Activated naive CD8-positive, alpha-beta T cell treated with anti-CD3 and anti-CD28 coated beads for 36 hours (primary cell): ENCODE data around the gene ZNF283. TPM values are rescaled to one million over a fixed set of nuclear protein-coding genes. Genes with fewer than 3 reads are reported as not detected.
A peak's percentile ranks its signal among the peaks of the same experiment; 100 is the strongest.

ENCODE experiments used
- DNase-seq: peaks from one replicate; pipeline ENCODE4 v3.0.0; 2021
- H3K27ac Mint-ChIP-seq: one replicate; pipeline ENCODE4 v1.8.0; 2022; ENCODE audit warnings: mild to moderate bottlenecking, moderate library complexity, mixed read lengths
- H3K27me3 Mint-ChIP-seq: one replicate; pipeline ENCODE4 v1.8.0; 2022; ENCODE audit warnings: mild to moderate bottlenecking, mixed read lengths
- H3K36me3 Mint-ChIP-seq: one replicate; pipeline ENCODE4 v1.8.0; 2021; ENCODE audit warnings: mild to moderate bottlenecking, mixed read lengths
- H3K4me1 Mint-ChIP-seq: one replicate; pipeline ENCODE4 v1.8.0; 2021; ENCODE audit warnings: mixed read lengths
- H3K4me3 Mint-ChIP-seq: one replicate; pipeline ENCODE4 v1.8.0; 2022; ENCODE audit warnings: mild to moderate bottlenecking, moderate library complexity, mixed read lengths
- H3K9me3 Mint-ChIP-seq: one replicate; pipeline ENCODE4 v1.8.0; 2022; ENCODE audit warnings: mixed read lengths
- total RNA-seq, 2 experiments: library from RNA; stranded (reverse); gene quantifications; one replicate each; pipeline ENCODE4 v1.2.3, GENCODE V29; 2021

The ZNF283 gene
- 1 to 10 TPM; 5.6 to 7.2 TPM for total RNA-seq

- Mint-ChIP-seq H3K4me1 (peaks cover 15% of the 10 kb centered on the region), H3K36me3 (peaks cover 45% of the 10 kb centered on the region), H3K27ac (peak within 1 kb of the TSS; percentile 82), H3K4me3 (peak within 1 kb of the TSS; percentile 90), H3K9me3 (peaks cover 24% of the 10 kb centered on the region), H3K27me3 (peaks cover 18% of the 10 kb centered on the region)
- peak; percentile 84 for DNase-seq
Measured at GRCh38 chr19:43826787-43827754, at the start of gene ZNF283. Gene ZNF283 (plus strand): TSS chr19:43827321. CDS start chr19:43833505, 6,184 bp downstream.

GRCh38 chr19:43778651-43779050 lies 48.5 kb upstream of the ZNF283 start:
- Mint-ChIP-seq H3K4me3 (peak overlapping the region; percentile 88), H3K27ac (peak overlapping the region; percentile 85), H3K9me3 (no peaks in the 10 kb centered on the region), H3K36me3 (peaks cover 28% of the 10 kb centered on the region), H3K27me3 (no peaks in the 10 kb centered on the region), H3K4me1 (peaks cover 53% of the 10 kb centered on the region)
- no peak for DNase-seq

DNA sequence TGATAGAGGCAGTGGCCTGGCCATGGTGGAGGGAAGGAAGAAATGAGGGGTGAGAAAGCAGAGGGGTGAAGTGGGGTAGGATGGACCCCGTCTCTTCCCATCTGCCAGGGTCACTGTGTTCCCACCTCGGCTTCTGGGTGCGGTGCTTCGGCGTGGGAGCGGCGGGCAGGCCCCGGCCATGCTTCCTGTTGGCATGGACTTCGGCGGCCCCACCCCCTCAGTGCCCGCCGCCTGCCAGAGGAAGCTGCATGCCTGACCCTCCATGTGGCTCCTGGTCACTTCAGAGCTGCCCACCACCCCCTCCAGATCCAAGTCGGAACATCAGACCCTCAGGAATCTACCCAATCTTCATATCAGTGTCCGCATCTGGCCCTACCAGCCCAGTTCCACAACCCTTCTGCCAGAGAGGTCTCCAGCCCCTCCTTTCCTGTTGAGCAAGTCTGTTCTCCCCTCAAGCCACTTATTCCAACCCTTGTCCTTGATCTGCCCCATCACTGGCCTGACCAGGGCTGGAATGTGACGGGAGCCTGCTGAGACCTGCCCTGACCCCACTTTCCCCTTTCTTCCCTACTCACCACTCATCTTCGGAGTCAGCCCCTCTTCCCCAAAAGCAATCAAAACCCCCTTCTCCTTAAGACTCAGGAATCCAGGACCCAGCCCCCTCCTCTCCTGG lies 47.8 kb upstream of the ZNF283 start:
- Mint-ChIP-seq H3K9me3 (no peaks in the 10 kb centered on the region), H3K27ac (peak overlapping the region; percentile 85), H3K4me3 (peak overlapping the region; percentile 88), H3K36me3 (peaks cover 28% of the 10 kb centered on the region), H3K27me3 (no peaks in the 10 kb centered on the region), H3K4me1 (peaks cover 58% of the 10 kb centered on the region)
- no peak for DNase-seq

DNA sequence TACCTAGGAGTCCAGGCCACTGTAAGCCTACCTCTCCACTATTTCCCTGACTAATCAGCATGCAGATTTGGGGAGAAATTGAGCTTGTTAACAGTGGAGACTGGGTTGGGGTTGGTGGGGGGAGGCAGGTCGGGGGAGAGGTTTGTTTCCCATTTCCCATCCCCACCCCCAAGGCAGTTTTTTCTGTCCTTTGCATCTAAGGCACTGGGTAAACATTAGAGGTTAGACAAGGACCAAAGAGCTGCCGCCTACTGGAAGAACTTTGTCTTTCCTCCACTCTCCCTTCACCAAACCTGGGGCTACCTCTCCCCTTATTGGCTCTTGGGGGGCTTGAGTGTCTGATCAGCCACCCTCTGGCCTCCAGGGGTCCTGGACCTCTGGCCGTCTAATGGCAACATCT lies 47.3 kb upstream of the ZNF283 start:
- no peaks in the 10 kb centered on the region for H3K27me3 Mint-ChIP-seq
- DNase-seq = no peak
- H3K4me1 Mint-ChIP-seq = peaks cover 63% of the 10 kb centered on the region
- H3K9me3 Mint-ChIP-seq = no peaks in the 10 kb centered on the region
- peaks cover 27% of the 10 kb centered on the region for H3K36me3 Mint-ChIP-seq
- peak overlapping the region; percentile 85 for H3K27ac Mint-ChIP-seq
- H3K4me3 Mint-ChIP-seq = peak overlapping the region; percentile 88

DNA sequence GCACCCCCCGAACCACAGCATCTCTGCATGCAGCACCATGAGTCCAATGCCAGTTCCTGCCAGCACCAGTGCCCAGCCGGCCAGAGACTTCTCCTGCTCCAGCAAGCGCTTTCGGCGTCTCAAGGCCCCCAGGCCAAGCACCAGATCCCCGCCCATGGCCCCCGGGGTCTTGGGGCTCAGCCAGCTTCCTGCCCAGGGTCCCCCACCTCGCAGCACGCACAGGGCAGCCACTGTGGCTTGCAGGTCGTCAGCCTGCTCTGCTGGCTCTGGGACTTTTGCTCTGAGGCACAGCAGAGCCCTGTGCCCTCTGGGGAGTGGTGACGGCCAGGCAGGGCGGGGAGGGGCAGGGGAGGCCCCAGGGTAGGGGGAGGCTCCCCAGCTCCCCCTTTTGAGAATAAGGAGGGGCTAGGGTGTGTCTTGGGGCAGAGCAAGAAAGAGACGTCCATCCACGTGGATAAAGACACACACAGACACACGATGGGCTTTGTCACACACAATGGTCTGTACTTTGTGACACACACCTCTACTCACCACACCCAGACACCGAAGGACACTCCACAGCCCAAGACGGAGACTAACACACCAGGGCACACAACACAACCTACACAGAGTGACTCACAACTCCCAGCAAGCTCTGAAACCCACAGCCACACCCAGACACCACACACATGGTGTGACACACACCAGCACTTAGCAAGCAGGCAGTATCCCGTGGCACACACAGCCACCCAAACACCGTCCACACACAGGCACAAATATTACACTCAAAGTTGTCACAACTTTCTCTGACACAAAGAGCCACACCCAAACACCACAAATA lies 46.2 kb upstream of the ZNF283 start, which contains the start of gene KCNN4:
TSS of gene KCNN4 (minus strand) at position 268 of the 820 bp plus-strand sequence. CDS start at position 156, 112 bp downstream.
- peak; percentile 75 for DNase-seq
- H3K36me3 Mint-ChIP-seq = peaks cover 18% of the 10 kb centered on the region
- no peaks in the 10 kb centered on the region for H3K27me3 Mint-ChIP-seq
- peak within 1 kb of the TSS; percentile 88 for H3K4me3 Mint-ChIP-seq
- H3K9me3 Mint-ChIP-seq = no peaks in the 10 kb centered on the region
- H3K4me1 Mint-ChIP-seq = peaks cover 61% of the 10 kb centered on the region
- peak within 1 kb of the TSS; percentile 85 for H3K27ac Mint-ChIP-seq

DNA sequence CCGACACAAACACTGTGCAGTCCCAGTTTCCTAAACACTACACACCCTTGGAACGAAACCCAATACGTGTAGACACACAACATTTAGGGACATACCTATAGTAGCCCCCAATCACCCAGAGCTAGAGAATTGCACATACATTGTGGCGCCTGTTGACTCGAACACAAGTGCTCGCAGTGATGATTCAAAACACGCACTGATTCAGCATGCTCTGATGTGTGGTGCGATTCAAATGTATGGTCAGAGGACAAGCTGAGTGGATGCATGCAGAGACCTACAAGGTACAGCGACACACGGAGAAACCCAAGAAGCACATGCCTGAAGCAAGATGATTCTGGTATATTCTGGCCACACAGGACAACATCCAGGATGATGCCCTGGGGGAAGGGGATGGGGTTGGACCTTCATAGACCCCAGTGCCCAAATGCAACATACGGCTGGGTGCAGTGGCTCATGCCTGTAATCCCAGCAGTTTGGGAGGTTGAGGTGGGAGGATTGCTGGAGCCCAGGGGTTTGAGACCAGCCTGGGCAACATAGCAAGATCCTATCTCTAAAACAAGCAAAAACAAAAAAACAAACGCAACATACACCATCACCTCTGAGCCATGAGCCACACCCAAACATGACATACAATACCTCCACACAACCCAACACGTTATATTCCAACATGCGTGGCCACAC lies 45.4 kb upstream of the ZNF283 start:
- H3K4me3 Mint-ChIP-seq = peak overlapping the region; percentile 88
- peaks cover 53% of the 10 kb centered on the region for H3K4me1 Mint-ChIP-seq
- no peaks in the 10 kb centered on the region for H3K9me3 Mint-ChIP-seq
- peaks cover 14% of the 10 kb centered on the region for H3K36me3 Mint-ChIP-seq
- no peak for DNase-seq
- H3K27ac Mint-ChIP-seq = peak overlapping the region; percentile 85
- H3K27me3 Mint-ChIP-seq = no peaks in the 10 kb centered on the region

- peaks cover 10% of the 10 kb centered on the region for H3K36me3 Mint-ChIP-seq
- H3K4me1 Mint-ChIP-seq = peaks cover 49% of the 10 kb centered on the region
- peak overlapping the region; percentile 44 for H3K4me3 Mint-ChIP-seq
- DNase-seq = no peak
- peak overlapping the region; percentile 85 for H3K27ac Mint-ChIP-seq
- no peaks in the 10 kb centered on the region for H3K27me3 Mint-ChIP-seq
- H3K9me3 Mint-ChIP-seq = no peaks in the 10 kb centered on the region
Measured at GRCh38 chr19:43782311-43782660, 44.8 kb upstream of the ZNF283 start.

DNA sequence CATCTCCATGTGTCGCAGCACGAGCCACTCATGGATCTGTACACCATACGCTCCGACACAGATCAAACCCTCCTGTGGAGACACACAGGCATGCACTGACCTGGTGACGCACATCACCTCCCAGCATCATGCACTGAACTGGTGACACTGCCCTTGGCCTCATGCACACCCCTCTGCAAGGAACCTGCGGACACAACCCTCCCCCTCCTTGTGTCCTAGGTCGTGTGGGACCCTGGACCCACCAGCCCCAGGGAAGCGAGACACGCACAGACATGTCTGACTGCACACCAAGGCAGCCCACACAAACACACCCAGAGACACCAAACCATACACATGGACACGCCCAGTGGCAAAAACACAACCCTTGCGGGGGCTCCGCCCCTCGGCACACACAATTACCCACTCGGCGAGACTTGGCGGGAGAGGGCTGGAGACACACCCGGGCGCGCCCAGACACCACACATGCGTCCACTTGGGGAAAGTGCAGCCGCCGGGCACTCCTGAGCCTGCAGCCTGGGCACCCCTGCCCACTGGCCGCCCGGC lies 44.4 kb upstream of the ZNF283 start:
- Mint-ChIP-seq H3K27ac (peak overlapping the region; percentile 85), H3K4me1 (peaks cover 46% of the 10 kb centered on the region), H3K27me3 (no peaks in the 10 kb centered on the region), H3K4me3 (peak overlapping the region; percentile 44), H3K9me3 (no peaks in the 10 kb centered on the region), H3K36me3 (peaks cover 9% of the 10 kb centered on the region)
- no peak for DNase-seq

GRCh38 chr19:43783636-43784035 lies 43.5 kb upstream of the ZNF283 start:
- Mint-ChIP-seq H3K4me3 (peak overlapping the region; percentile 66), H3K4me1 (peaks cover 39% of the 10 kb centered on the region), H3K9me3 (no peaks in the 10 kb centered on the region), H3K36me3 (peaks cover 6% of the 10 kb centered on the region), H3K27me3 (no peaks in the 10 kb centered on the region), H3K27ac (peak overlapping the region; percentile 84)
- DNase-seq = no peak

DNA sequence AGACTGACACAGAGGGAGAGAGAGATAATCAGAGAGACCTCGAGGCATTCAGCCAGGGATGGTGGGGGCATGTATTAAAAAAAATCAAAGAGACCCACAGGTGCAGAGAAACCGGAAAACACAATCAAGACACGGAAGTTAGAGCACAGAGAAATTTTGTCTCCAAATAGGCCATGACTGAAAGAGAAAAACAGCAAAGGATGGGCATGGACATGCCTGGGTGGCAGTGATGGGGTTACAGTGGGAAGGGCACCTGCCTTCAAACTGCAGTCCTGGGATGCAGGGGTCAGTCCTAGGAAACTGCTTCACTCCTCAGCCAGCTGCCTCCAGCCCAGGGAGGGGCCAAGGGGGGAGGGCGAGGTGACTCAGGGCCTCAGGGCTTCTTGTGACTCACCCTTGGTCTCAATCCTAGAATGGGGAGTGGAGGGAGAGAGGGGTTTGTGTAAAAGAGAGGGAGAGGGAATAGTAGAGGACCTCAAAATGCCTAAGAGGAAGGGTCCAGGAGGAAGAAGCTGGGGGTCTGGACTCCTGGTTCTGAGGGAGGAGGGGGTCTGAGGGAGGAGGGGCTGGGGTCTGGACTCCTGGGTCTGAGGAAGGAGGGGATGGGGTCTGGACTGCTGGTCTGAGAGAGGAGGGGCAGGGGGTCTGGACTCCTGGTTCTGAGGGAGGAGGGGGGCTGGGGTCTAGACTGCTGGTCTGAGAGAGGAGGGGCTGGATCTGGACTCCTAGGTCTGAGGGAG lies 42.7 kb upstream of the ZNF283 start:
- peaks cover 35% of the 10 kb centered on the region for H3K4me1 Mint-ChIP-seq
- H3K9me3 Mint-ChIP-seq = no peaks in the 10 kb centered on the region
- H3K27me3 Mint-ChIP-seq = no peaks in the 10 kb centered on the region
- peak overlapping the region; percentile 66 for H3K4me3 Mint-ChIP-seq
- DNase-seq = peak; percentile 75
- H3K27ac Mint-ChIP-seq = peak overlapping the region; percentile 84
- peaks cover 6% of the 10 kb centered on the region for H3K36me3 Mint-ChIP-seq

GRCh38 chr19:43784981-43785808 lies 41.9 kb upstream of the ZNF283 start:
- Mint-ChIP-seq H3K36me3 (peaks cover 3% of the 10 kb centered on the region), H3K4me1 (peaks cover 31% of the 10 kb centered on the region), H3K9me3 (no peaks in the 10 kb centered on the region), H3K27me3 (peaks cover 6% of the 10 kb centered on the region), H3K27ac (peak overlapping the region; percentile 84), H3K4me3 (peak overlapping the region; percentile 66)
- DNase-seq = peak; percentile 53

- H3K4me1 Mint-ChIP-seq = peaks cover 24% of the 10 kb centered on the region
- H3K27ac Mint-ChIP-seq = no peak overlapping the region
- no peaks in the 10 kb centered on the region for H3K36me3 Mint-ChIP-seq
- no peak for DNase-seq
- H3K4me3 Mint-ChIP-seq = no peak overlapping the region
- H3K9me3 Mint-ChIP-seq = no peaks in the 10 kb centered on the region
- H3K27me3 Mint-ChIP-seq = peaks cover 6% of the 10 kb centered on the region
Measured at GRCh38 chr19:43786665-43787064, 40.5 kb upstream of the ZNF283 start.

GRCh38 chr19:43789029-43789428 lies 38.1 kb upstream of the ZNF283 start:
- DNase-seq = no peak
- Mint-ChIP-seq H3K36me3 (no peaks in the 10 kb centered on the region), H3K27ac (no peak overlapping the region), H3K27me3 (peaks cover 16% of the 10 kb centered on the region), H3K9me3 (no peaks in the 10 kb centered on the region), H3K4me1 (peaks cover 11% of the 10 kb centered on the region), H3K4me3 (no peak overlapping the region)
